HG03060 (cell line): ENCODE results near the gene ZMAT1.
"Not testable (repeated sequence)": the region's sequence is repeated elsewhere in the genome, so short reads cannot be mapped to it uniquely, and the experiment has no call there.

Experiments used
- ATAC-seq: cut with Tn5 transposase; IDR thresholded peaks from one replicate; pipeline ENCODE4 v1.9.1; 2021; ENCODE audit warnings: low read depth, moderate number of reproducible peaks; ENCODE audit not compliant: unreplicated experiment

The ZMAT1 gene

GRCh38 chrX:101931488-101932248, at the start of gene ZMAT1:
Gene ZMAT1 (minus strand): TSS chrX:101932027. CDS start chrX:101932008, 19 bp downstream.
- peak; percentile 80 for ATAC-seq

GRCh38 chrX:101977106-101977505, 45.3 kb upstream of the ZMAT1 start:
- no peak for ATAC-seq

- no peak for ATAC-seq
These were observed 41.2 kb upstream of the ZMAT1 start for GRCh38 chrX:101973066-101973465.

GRCh38 chrX:101964923-101965539, 33.2 kb upstream of the ZMAT1 start:
- ATAC-seq = not testable (repeated sequence)

- ATAC-seq = no peak
These were observed 26.3 kb upstream of the ZMAT1 start for GRCh38 chrX:101958139-101958538.

GRCh38 chrX:101957174-101957573, 25.3 kb upstream of the ZMAT1 start:
- no peak for ATAC-seq

GRCh38 chrX:101956556-101956955, 24.7 kb upstream of the ZMAT1 start:
- no peak for ATAC-seq

- ATAC-seq = no peak
These were observed 18.8 kb upstream of the ZMAT1 start for GRCh38 chrX:101950581-101950980.

- ATAC-seq = no peak
These were observed 383 bp upstream of the ZMAT1 start for GRCh38 chrX:101932249-101932570.

- no peak for ATAC-seq
These were observed 715 bp downstream of the ZMAT1 start for GRCh38 chrX:101931136-101931487.

GRCh38 chrX:101925733-101926132, 6.1 kb downstream of the ZMAT1 start:
- no peak for ATAC-seq

- ATAC-seq = no peak
These were observed 13.1 kb downstream of the ZMAT1 start for GRCh38 chrX:101918751-101919150.

GRCh38 chrX:101906136-101906796, 25.6 kb downstream of the ZMAT1 start:
- no peak for ATAC-seq

- no peak for ATAC-seq
These were observed 26.8 kb downstream of the ZMAT1 start for GRCh38 chrX:101904996-101905395.
